Subcutaneous adipose tissue (tissue), 4 donors: ENCODE measurements around the gene ATP2B2. TPM values are rescaled to one million over a fixed set of nuclear protein-coding genes. Genes with fewer than 3 reads are reported as not detected.

Source experiments
- CTCF ChIP-seq: fragments of 450-650 bp; IDR thresholded peaks from one replicate; pipeline ENCODE4 v1.5.1; 2016; ENCODE audit warnings: low read depth, mild to moderate bottlenecking, control low read depth, antibody characterized with exemption, moderate library complexity
- total RNA-seq, 4 donors: library from RNA; depleted of rRNA; stranded (reverse); fragments of >200 nt; gene quantifications; one replicate each; pipeline ENCODE4 v1.1.0, GENCODE V29; 2016

The ATP2B2 gene
- total RNA-seq, 4 donors from 2014 or later, result 0.34 to 0.44 TPM; not detected in 2

- TF ChIP-seq CTCF, result no peak
These were observed 136.9 kb downstream of the ATP2B2 start for GRCh38 chr3:10368512-10368911.

GRCh38 chr3:10367506-10367905, 137.9 kb downstream of the ATP2B2 start:
- no peak for TF ChIP-seq CTCF

- no peak for TF ChIP-seq CTCF
These were observed 138.7 kb downstream of the ATP2B2 start for GRCh38 chr3:10366651-10367101.

GRCh38 chr3:10365791-10366190, 139.6 kb downstream of the ATP2B2 start:
- no peak for TF ChIP-seq CTCF

GRCh38 chr3:10365316-10365715, 140.1 kb downstream of the ATP2B2 start:
- no peak for TF ChIP-seq CTCF

GRCh38 chr3:10364806-10365205, 140.6 kb downstream of the ATP2B2 start:
- TF ChIP-seq CTCF, result no peak

- TF ChIP-seq CTCF, result no peak
These were observed 141.5 kb downstream of the ATP2B2 start for GRCh38 chr3:10363935-10364334.
